HG03064 (cell line): ENCODE data around the gene CHGA.

Experiments used
- ATAC-seq: cut with Tn5 transposase; IDR thresholded peaks from one replicate; pipeline ENCODE4 v1.9.1; 2021; ENCODE audit warnings: low read depth; ENCODE audit not compliant: unreplicated experiment

The CHGA gene

GRCh38 chr14:92902726-92903125 is 20.2 kb upstream of the CHGA start:
- no peak for ATAC-seq

DNA sequence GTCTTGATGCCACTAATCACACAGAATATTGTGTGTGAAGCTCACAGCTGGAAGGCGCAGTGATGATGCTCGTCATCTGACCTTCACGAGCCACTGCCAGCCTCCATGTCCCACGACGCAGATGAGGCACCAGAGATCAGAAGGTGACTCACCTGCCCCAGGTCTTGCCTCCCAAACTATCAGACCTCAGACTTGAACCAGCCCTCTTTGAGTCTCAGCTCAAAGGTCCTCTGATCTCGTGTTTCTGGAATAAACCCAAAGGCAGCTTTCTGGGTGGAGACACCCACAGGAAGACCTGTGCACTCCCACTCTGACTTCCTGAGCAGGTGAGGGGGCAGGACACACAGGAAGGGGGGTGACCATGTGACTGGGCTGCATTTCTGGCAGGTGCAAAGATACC is 19.6 kb upstream of the CHGA start:
- ATAC-seq = no peak

GRCh38 chr14:92905667-92906066 is 17.3 kb upstream of the CHGA start:
- no peak for ATAC-seq

- ATAC-seq = no peak
These were observed 16.5 kb upstream of the CHGA start for GRCh38 chr14:92906420-92906819.

DNA sequence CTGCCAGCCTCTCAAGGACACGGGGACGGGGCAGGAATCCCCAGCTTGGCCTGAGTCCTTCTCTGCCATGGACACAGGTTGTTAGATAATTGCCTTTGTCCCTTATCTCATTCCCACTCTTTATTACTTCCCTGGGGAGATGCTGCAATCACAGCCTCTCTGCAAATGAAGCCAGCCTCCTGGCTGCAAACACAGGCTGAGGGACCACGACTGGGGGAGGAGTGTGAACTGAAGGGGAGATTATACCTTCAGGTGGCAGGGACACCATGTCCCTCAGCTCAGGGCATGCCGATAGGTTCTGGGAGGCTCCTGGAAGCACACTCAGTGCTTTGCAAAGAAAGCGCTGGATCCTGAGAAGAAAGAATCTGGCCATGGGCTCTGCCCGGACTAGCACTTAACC is 16.1 kb upstream of the CHGA start:
- no peak for ATAC-seq

GRCh38 chr14:92907316-92907911 is 15.5 kb upstream of the CHGA start:
- ATAC-seq = no peak

GRCh38 chr14:92914087-92914656 is 8.8 kb upstream of the CHGA start:
- ATAC-seq = no peak

DNA sequence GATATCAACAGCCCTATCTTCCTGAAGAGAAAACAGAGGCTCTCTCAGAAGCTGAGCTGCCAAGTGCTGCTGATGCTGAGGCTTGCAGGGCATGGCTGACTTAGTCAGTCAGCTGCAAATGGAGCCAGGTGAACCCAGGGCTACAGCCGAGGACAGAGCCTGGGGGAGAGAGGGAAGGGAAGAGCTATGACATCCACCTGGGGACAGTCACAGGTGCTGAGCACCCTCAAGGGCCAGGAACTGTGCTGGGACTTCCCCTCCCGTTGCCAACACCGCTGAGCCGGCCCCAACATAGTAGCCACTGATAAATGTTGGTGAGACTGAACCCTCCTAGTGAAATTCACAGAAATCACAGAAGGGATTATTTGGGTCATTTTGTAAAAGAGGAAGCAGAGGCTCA is 6.7 kb upstream of the CHGA start:
- no peak for ATAC-seq

- ATAC-seq = no peak
These were observed 5.7 kb upstream of the CHGA start for GRCh38 chr14:92917041-92917940.

- ATAC-seq = no peak
These were observed 5.0 kb upstream of the CHGA start for GRCh38 chr14:92917956-92918355.

DNA sequence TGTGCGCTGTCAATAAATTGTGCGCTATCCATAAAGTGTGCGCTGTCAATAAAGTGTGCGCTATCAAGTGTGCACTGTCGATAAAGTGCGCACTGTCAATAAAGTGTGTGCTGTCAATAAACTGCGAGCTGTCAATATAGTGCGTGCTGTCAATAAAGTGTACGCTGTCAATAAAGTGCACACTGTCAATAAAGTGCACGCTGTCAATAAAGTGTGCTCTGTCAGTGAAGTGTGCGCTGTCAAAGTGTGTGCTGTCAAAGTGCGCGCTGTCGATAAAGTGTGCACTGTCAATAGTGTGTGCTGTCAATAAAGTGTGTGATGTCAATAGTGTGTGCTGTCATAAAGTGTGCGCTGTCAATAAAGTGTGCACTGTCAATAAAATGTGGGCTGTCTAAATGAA is 2.9 kb upstream of the CHGA start:
- ATAC-seq = no peak

DNA sequence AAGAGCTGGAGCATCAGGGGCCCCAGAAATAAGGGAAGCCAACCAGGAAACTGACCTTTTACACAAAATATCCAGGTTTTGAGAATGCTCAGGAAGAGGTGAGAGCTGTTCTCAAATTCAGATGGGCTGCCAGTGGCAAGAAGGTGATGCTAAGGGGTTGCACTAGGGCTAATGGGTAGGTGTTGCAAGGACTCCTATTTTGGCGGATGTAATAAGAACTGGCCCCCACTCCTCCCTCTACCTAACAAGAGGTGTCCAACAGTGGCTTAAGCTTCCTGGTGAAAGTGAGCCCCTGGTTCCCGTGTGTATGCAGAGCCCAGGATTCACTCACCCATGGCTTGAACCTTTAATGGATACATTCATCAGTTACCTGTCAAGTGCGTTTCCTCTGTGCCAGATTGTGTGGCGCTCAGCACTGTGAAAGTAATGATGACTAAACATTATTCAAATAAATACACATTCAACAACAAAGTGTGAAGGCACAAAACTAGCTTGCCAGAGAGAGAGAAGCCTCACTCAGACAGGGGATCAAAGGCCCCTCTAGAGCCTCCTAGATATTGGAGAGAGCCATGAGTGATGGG is 705 bp upstream of the CHGA start:
- ATAC-seq = no peak

DNA sequence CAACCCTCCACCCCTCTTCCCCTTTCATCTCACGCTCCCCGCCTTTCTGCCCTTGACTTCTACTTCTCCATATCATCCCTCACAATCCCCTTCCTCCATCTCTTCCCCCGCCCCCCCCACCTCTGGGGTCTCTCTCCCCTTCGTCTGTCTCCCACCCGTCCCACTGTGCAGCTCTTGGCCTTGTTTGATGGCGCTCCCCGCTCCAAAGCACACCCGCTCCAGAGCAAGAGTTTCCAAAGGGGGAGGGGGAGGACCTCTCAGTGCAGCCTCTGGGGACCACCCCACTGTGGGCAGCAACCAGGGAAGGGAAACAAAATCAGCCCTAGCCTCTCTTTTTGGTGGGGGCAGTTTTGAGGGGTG is 774 bp downstream of the CHGA start:
- no peak for ATAC-seq

GRCh38 chr14:92924247-92924646 is 1.3 kb downstream of the CHGA start:
- ATAC-seq = no peak

- no peak for ATAC-seq
These were observed 2.5 kb downstream of the CHGA start for GRCh38 chr14:92925446-92925845.

DNA sequence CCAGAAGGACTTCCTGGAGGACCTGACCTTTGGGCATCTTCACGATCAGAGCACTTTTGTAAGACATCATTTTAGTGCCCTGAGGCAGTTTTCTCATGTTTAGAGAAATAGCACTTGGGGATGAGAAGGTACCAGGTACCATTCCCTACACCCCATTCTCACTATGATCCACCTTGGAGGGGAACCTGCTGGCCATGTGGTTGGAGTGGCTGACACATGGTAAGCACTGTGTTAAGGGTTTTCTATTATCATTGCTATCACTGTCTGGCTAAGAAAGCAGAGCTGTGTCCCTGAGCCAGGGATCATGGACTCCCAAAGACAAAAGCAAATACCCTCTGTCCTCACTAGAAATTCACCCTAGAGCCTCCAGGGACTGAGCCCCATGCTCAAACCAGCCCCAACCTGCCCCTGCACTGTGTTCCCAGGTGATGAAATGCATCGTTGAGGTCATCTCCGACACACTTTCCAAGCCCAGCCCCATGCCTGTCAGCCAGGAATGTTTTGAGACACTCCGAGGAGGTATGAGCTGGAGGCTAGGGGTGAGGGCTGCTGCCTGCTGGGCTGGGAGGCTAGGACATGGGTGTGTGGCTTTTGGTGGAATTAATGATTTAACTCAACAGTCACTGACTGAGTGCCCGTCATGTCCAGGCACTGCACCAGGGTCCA is 3.4 kb downstream of the CHGA start:
- ATAC-seq = no peak

DNA sequence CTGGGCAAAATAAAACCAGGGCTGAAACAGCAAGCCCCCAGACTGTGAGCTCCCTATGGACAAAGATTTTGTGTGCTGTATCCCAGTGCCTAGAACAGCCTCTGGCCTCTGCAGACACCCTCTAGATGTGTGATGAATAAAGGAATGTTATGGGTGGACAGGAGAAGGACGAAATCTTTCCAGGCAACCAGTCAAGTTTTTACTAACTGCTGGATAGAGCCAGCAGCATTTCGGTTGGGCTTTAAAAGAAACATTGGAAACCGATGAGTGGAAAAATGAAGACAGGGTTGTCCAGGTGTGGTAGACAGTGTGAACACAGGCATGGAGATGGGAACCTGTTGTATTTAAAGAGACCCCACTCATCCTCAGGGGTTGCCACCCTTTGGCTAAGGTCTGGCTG is 4.0 kb downstream of the CHGA start:
- ATAC-seq = no peak

- ATAC-seq = no peak
These were observed 4.7 kb downstream of the CHGA start for GRCh38 chr14:92927349-92928257.

GRCh38 chr14:92928258-92928629 is 5.3 kb downstream of the CHGA start:
- no peak for ATAC-seq
